KBM-7 (cell line): Measurements from ENCODE around the gene GNAT2.

Source experiments
- DNase-seq: peaks from one replicate; pipeline ENCODE4 v3.0.0-alpha.2; 2015
- in situ Hi-C: fragments of 300-500 bp; cut with MboI; formaldehyde crosslinking; loops from 2 replicates; pipeline ENCODE4 v1.14.3; 2020; ENCODE audit warnings: low sequenced_read_pairs, low pct_unique_long_range_greater_than_20kb, mixed read lengths

The GNAT2 gene

DNA sequence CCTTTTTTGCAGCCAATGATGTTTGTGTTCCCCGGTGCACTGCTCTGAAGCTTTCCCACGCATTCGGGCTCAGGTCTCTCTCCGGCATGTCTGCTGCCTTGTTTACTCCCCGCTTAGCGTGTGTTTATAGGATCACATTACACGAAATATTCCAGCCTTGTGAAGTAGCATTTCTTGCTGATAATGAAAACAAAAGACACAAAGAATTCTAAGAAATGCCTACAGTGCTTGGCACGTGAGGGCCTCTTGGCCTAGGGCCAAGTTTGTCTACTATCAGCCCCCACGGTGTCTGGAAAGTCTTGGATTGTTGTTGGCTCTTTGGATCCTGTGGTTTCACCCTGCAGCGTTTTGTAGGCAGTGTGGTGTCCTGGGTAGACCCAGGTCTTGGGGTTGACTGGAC is 25.3 kb upstream of the GNAT2 start:
- no peak for DNase-seq
- in situ Hi-C loops, result loop anchor here (25.0 kb wide), 1 partner anchor 343 kb away; the partner anchor contains the start of gene AHCYL1

- peak; percentile 82 for DNase-seq
- in situ Hi-C loops, result loop anchor here (25.0 kb wide), 1 partner anchor 344 kb away; the partner anchor contains the start of gene AHCYL1
Observed at GRCh38 chr1:109643385-109644230, 24.2 kb upstream of the GNAT2 start.

DNA sequence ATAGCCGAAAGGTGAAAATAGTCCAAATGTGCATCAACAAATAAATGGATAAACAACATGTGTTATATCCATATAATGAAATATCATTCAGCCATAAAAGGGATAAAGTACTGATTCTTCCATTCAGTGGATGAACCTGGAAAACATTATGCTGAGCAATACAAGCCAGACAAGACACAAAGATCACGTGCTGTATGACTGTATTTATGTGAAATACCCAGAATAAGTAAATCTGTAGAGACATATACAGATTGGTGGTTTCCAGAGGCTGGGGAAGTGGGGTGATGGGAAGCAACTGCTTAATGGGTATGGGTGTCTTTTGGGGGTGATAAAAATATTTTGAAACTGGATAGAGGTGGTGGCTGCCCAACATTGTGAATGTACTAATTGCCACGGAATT is 23.2 kb upstream of the GNAT2 start:
- in situ Hi-C loops, result loop anchor here (25.0 kb wide), 1 partner anchor 345 kb away; the partner anchor contains the start of gene AHCYL1
- no peak for DNase-seq

DNA sequence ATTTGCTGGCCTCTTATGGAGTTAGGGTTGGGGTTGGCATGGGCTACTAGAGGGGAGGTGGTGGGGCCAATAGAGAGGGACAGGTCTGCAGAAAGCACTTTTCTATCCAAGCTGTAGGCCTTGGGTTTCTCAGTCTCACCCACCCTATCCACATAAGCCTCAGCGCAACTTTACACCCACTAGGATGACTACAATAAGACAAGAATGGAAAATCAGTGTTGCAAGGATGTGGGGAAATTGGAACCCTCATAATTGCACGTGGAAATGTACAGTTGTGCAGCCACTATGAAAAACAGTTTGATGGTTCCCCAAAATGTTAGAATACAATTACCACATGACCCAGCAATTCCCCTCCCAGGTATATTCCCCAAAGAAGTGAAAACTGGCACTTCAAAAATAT is 22.4 kb upstream of the GNAT2 start:
- no peak for DNase-seq
- in situ Hi-C loops, result loop anchor here (25.0 kb wide), 1 partner anchor 345 kb away; the partner anchor contains the start of gene AHCYL1

DNA sequence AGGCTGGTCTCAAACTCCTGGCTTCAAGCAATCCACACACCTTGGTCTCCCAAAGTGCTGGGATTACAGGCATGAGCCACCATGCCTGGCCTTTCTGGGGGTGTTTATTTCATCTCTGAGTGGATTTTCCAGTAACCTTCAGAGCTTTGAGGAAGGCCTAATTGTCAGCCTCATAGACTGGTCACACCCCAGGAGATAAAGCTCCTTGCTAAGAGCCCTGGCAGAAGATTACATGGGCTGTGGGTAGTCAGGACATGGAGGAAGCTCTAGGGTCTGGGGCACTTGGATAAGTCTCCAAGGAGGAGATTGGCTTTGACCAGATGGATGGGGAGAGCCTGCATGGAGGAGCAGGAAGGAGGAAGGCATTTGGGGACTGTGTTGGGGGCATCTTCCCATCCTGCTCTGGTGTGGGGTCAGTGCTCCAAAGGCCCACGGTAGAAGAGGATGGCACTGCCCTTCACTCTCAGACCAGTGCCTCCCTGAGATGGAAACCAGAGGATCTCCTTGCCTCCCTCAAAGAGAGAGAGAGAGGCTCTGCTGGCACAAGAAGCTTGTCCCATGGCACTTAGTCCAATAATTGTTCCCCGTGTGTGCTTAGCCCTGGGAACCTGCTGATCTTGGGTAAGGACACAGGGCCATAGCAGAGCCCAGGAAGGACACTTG is 21.8 kb upstream of the GNAT2 start:
- no peak for DNase-seq
- in situ Hi-C loops, result loop anchor here (25.0 kb wide), 1 partner anchor 346 kb away; the partner anchor contains the start of gene AHCYL1

- peak; percentile 78 for DNase-seq
- in situ Hi-C loops, result loop anchor here (25.0 kb wide), 1 partner anchor 347 kb away; the partner anchor contains the start of gene AHCYL1
Observed at GRCh38 chr1:109640285-109640865, 21.0 kb upstream of the GNAT2 start.

DNA sequence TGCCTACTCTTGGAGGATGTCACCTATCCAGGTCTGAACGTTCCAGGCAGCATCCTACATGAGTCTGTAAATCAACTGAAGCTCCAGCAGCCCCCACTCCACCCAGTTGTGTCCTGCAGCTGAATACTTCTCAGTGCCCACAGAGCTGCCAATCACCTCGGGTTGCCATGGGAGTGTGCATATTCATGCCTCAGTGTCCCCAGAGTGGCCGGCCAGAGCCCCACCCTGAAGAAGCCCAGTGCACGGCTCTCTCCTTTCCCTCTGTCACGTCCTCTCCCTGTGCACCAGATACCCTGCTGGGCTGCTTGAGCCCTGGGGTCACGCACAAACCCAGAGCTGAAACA is 20.4 kb upstream of the GNAT2 start:
- in situ Hi-C loops, result loop anchor here (10.0 to 25.0 kb wide), 2 partner anchors 95 to 347 kb away; partner anchors contain the start of genes AHCYL1 and GNAI3
- DNase-seq, result no peak

DNA sequence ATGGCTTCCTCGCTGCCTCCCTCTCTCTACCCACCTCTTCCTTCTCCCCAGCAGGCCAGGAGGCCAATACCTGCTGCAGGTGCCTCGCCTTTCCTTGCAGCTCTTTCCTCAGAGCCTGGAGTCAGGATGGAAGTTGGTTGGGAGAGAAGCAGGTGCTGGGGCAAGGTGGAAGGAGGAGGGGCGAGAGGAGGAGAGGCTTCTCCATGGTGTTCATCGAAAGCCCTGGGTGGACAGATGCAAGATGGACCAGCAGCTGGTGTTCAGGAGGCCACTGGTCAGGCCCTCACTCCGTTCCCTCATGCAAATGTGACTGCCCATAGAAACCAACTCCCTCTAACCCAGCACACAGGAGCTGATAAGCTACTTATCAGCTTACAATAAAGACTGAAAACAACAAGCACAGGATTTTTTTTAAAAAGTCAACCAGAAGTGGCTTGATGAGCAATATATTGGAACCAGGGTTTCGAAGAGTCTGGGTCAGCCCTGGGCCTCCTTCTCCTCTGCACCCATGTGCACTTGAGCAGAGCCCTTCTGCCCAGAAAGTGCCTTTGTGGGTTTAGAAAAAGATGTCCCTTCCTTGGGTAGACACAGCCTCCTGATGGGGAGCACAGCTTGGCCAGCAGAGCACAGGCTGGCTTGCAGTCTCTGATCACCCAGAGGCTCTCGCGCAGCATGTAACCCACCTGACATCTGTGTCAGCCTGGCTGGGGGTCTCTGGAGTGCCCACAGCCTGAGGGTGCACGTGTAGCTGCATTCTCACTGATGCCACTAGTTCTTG is 19.8 kb upstream of the GNAT2 start:
- no peak for DNase-seq
- in situ Hi-C loops, result loop anchor here (10.0 to 25.0 kb wide), 2 partner anchors 94 to 348 kb away; partner anchors contain the start of genes AHCYL1 and GNAI3

DNA sequence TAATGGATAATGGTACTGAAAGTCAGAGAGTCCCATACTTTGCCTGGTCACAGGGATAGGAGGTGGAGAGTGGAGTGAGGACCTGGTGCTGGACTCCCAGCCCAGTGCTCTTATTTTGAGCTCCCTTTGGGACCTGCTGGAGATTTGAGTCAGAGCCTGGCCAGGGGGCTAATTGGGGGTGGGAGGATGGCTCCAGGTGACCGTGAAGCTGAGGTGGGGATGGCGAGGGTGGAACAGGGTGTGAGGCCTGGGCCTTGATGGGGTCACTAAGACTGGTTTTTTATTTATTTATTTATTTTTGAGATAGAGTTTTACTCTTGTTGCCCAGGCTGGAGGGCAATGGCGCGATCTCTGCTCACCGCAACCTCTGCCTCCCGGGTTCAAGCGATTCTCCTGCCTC is 18.0 kb upstream of the GNAT2 start:
- no peak for DNase-seq
- in situ Hi-C loops, result loop anchor here (10.0 to 25.0 kb wide), 2 partner anchors 93 to 350 kb away; partner anchors contain the start of genes AHCYL1 and GNAI3

DNA sequence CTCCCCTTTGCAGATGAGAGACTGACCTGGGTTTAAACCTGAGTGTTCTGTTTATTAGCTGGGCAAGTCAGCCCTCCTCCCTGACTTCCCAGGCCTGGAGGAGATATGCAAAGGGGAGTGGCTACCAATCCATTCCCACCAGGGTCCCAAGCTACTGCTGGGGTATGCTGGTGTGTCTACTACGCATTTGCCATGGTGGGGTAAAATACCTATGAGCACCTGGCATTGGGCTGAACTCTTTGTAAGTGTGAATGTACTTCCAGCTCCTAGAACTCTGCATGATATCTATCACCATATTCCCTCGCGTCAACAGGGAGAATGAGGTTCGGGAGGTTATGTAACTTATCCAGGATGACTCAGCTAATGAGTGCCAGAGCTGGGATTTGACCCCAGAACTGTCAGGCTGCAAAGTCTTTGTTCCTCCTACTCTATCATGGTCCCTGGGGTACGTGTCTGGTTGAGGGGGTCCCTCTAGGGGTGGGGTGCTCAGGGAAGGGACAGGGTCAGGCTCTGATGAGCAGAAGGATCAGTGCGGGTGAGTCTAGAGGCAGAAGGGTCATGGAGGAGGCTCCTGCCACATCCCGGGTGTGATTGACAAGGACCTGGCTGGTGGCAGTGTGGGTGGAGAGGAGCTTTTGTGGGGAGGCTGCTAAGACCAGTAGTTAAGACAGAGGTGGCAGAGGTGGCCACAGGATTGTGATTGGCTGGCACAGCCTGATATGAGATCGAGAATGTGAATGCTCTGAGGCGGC is 17.0 kb upstream of the GNAT2 start:
- in situ Hi-C loops, result loop anchor here (10.0 to 25.0 kb wide), 2 partner anchors 92 to 351 kb away; partner anchors contain the start of genes AHCYL1 and GNAI3
- no peak for DNase-seq

- DNase-seq, result no peak
- in situ Hi-C loops, result loop anchor here (10.0 to 25.0 kb wide), 2 partner anchors 91 to 351 kb away; partner anchors contain the start of genes AHCYL1 and GNAI3
Observed at GRCh38 chr1:109635862-109636200, 16.4 kb upstream of the GNAT2 start.

- in situ Hi-C loops, result loop anchor here (10.0 to 25.0 kb wide), 2 partner anchors 90 to 352 kb away; partner anchors contain the start of genes AHCYL1 and GNAI3
- DNase-seq, result no peak
Observed at GRCh38 chr1:109634771-109635750, 15.6 kb upstream of the GNAT2 start.

GRCh38 chr1:109634292-109634691 is 14.9 kb upstream of the GNAT2 start:
- in situ Hi-C loops, result loop anchor here (10.0 to 25.0 kb wide), 2 partner anchors 89 to 353 kb away; partner anchors contain the start of genes AHCYL1 and GNAI3
- DNase-seq, result no peak

GRCh38 chr1:109632671-109633346 is 13.4 kb upstream of the GNAT2 start:
- in situ Hi-C loops, result loop anchor here (10.0 to 25.0 kb wide), 2 partner anchors 88 to 354 kb away; partner anchors contain the start of genes AHCYL1 and GNAI3
- DNase-seq, result no peak

DNA sequence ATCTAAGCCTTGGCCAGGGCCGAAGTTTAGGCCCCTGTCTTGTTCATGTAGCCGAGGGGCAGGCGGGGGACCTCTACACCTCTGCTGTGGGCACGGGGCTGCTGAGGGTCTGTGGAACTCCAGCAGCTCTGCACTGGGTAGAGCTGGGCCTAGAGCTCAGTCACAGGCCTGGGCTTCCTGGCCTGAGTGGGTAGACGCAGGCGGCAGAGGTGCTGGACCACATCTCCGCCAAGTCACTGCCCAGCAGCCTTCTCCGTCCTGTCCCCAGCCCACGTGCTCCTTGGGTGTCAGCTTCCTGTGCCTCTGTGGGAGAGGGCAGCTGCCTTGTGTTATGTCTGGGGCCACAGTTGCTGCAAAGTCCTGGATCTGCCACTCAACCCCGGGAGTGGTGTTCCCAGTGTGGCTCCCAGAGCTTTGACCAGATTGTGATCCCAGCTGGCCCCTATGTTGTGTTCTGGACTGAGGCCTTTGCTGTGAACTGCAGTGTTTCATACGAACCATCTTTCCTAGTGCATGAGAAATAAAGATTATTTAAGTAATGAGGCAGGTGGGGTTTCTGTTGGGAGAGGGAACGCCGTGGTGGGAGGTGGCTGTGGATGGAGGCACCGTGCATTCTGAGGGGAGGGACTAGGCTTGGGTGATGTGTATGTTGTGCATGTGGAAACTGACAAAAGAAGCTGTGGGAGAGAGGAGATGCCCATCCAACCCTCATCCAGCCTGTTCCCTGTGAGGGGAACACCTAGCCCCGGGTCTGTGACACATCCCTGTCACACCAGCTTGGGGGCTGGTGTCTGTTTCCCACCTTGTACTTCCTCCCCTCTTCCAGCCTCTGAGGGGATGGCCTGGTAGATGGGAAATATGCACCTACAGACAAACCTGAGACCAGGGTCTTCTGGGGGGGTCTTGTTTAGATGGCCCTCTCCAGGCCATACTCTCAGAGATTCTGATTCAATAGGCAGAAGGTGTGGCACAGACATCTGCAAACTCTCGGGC is 12.4 kb upstream of the GNAT2 start:
- no peak for DNase-seq
- in situ Hi-C loops, result loop anchor here (10.0 to 25.0 kb wide), 2 partner anchors 87 to 355 kb away; partner anchors contain the start of genes AHCYL1 and GNAI3
